ENCODE measurements around the gene PBX2. TPM values are rescaled to one million over a fixed set of nuclear protein-coding genes. Genes with fewer than 3 reads are reported as not detected.
A peak's percentile ranks its signal among the peaks of the same experiment; 100 is the strongest.

The PBX2 gene
- total and polyA plus RNA-seq, 2 of the 4 experiments (the other 2 are of a cell fraction) = 17.7 to 56.8 TPM

- ChIA-PET POLR2A (ENCODE audit: unreplicated experiment) (no interaction called here), CTCF (no interaction called here)
- no peak overlapping the region for H2BK5ac ChIP-seq (ENCODE audit: low read depth, low read length, poor library complexity, severe bottlenecking)
- H4K20me1 ChIP-seq (ENCODE audit: insufficient read depth, low read length) = no peaks in the 10 kb centered on the region
- no peaks in the 10 kb centered on the region for H3K27me3 ChIP-seq (ENCODE audit: control insufficient read depth, insufficient read depth, low read length)
- H4K5ac ChIP-seq (ENCODE audit: low read depth, low read length) = no peak overlapping the region
- peaks cover 63% of the 10 kb centered on the region for H3K36me3 ChIP-seq (ENCODE audit: control insufficient read depth, insufficient read depth, low read length)
- H3K79me1 ChIP-seq (ENCODE audit: low read depth in 1 of 2, low read length in 2 of 2) = peaks cover 0 to 18% of the 10 kb centered on the region in 2 experiments; a peak in 2 of 4 replicates
- no peak overlapping the region for H3K23ac ChIP-seq (ENCODE audit: low read depth, low read length)
- H3K4me2 ChIP-seq (ENCODE audit: low read depth, low read length) = no peak overlapping the region
- ATAC-seq (ENCODE audit: low read depth) = no peak
- H3K9me1 ChIP-seq (ENCODE audit: insufficient read depth, low read length) = peaks cover 9% of the 10 kb centered on the region
- no peaks in the 10 kb centered on the region for H3K9me3 ChIP-seq (ENCODE audit: control insufficient read depth, insufficient read depth, low read length)
- no peak overlapping the region for H2BK20ac ChIP-seq (ENCODE audit: low read depth, low read length)
- H3K27ac ChIP-seq (ENCODE audit: insufficient read depth, low read length) = no peak overlapping the region
- intact Hi-C loops (cut with micrococcal nuclease) = no loop called here
- H3K4ac ChIP-seq (ENCODE audit: low read depth, low read length) = no peak overlapping the region
- in situ Hi-C loops (cut with MboI; ENCODE audit: low sequenced_read_pairs) = no loop called here
- TF ChIP-seq, protein P1, sequence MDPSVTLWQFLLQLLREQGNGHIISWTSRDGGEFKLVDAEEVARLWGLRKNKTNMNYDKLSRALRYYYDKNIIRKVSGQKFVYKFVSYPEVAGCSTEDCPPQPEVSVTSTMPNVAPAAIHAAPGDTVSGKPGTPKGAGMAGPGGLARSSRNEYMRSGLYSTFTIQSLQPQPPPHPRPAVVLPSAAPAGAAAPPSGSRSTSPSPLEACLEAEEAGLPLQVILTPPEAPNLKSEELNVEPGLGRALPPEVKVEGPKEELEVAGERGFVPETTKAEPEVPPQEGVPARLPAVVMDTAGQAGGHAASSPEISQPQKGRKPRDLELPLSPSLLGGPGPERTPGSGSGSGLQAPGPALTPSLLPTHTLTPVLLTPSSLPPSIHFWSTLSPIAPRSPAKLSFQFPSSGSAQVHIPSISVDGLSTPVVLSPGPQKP (IDR thresholded peaks at IDR 0.05; ENCODE audit: borderline replicate concordance, low read depth, low read length) = no peak
- TF ChIP-seq MAFK (IDR thresholded peaks at IDR 0.05; ENCODE audit: low read depth, low read length) (no peak), MAZ (IDR thresholded peaks at IDR 0.05; ENCODE audit: borderline replicate concordance, low read depth, low read length) (no peak), RAD21 (IDR thresholded peaks at IDR 0.05; ENCODE audit: low read length) (peak; percentile 17; the same call in 1 of the 2 replicates)
- TF ChIP-seq, protein P2, sequence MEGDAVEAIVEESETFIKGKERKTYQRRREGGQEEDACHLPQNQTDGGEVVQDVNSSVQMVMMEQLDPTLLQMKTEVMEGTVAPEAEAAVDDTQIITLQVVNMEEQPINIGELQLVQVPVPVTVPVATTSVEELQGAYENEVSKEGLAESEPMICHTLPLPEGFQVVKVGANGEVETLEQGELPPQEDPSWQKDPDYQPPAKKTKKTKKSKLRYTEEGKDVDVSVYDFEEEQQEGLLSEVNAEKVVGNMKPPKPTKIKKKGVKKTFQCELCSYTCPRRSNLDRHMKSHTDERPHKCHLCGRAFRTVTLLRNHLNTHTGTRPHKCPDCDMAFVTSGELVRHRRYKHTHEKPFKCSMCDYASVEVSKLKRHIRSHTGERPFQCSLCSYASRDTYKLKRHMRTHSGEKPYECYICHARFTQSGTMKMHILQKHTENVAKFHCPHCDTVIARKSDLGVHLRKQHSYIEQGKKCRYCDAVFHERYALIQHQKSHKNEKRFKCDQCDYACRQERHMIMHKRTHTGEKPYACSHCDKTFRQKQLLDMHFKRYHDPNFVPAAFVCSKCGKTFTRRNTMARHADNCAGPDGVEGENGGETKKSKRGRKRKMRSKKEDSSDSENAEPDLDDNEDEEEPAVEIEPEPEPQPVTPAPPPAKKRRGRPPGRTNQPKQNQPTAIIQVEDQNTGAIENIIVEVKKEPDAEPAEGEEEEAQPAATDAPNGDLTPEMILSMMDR (conservative IDR thresholded peaks at IDR 0.05; ENCODE audit: low read depth, low read length) = 0 out of 2 replicates have a peak, but pooled peaks have one; percentile 7
- dilution Hi-C loops (cut with HindIII; ENCODE audit: low sequenced_read_pairs, unreplicated experiment) = no loop called here
- peak overlapping the region; percentile 61 for H2AFZ ChIP-seq (replicated peaks; ENCODE audit: low read length, poor library complexity)
- no peak overlapping the region for H3K14ac ChIP-seq (replicated peaks; ENCODE audit: low read depth, low read length)
- no peak overlapping the region for H2AK5ac ChIP-seq (ENCODE audit: low read depth, low read length)
- H3K56ac ChIP-seq (ENCODE audit: extremely low read depth, insufficient read depth, low read length) = no peak overlapping the region
- H2BK15ac ChIP-seq (ENCODE audit: low read depth, low read length) = no peak overlapping the region
- no peak overlapping the region for H2BK120ac ChIP-seq (ENCODE audit: low read depth, low read length)
- no peak overlapping the region for H4K91ac ChIP-seq (ENCODE audit: insufficient read depth, low read depth, low read length)
- no peak overlapping the region for H3K18ac ChIP-seq (ENCODE audit: low read depth, low read length)
- peak overlapping the region; percentile 72 for H2AK9ac ChIP-seq (replicated peaks; ENCODE audit: low read depth, low read length, poor library complexity)
- H3K4me1 ChIP-seq (ENCODE audit: control insufficient read depth, insufficient read depth, low read length) = peaks cover 3% of the 10 kb centered on the region; the same call in 1 of the 2 replicates
- no peak overlapping the region for H4K8ac ChIP-seq (ENCODE audit: low read depth in 2 of 2, low read length in 2 of 2)
- no TSS peak for BruUV-seq (replicated peaks)
- 90% methylated on average over 10 of the region's 30 CpGs; no CpG with 5 or more reads in 1 of the 2 experiments for WGBS, 2 experiments (ENCODE audit: extremely low coverage in 2 of 2, insufficient read length in 1 of 2)
- no peak for DNase-seq
- H3K9ac ChIP-seq (ENCODE audit: low read depth, low read length) = no peak overlapping the region
- H3K4me3 ChIP-seq (ENCODE audit: insufficient read depth, low read depth, low read length) = no peak overlapping the region
Measured at GRCh38 chr6:32166411-32167061, 23.5 kb downstream of the PBX2 start.
